HG03342 (cell line): ENCODE data around the gene BRD3OS.

Experiments used
- ATAC-seq: cut with Tn5 transposase; IDR thresholded peaks from one replicate; pipeline ENCODE4 v1.9.1; 2021; ENCODE audit warnings: mild to moderate bottlenecking, moderate library complexity; ENCODE audit not compliant: unreplicated experiment

BRD3OS gene

GRCh38 chr9:134076644-134077043 lies 51.4 kb downstream of the BRD3OS start:
- ATAC-seq, result no peak
